HL-60 (cell line): ENCODE results near the gene MYO3B.

Experiments used
- CTCF ChIP-seq: IDR thresholded peaks from one replicate; pipeline ENCODE4 v1.5.1; 2011; ENCODE audit warnings: low read length, control low read depth, inconsistent platforms; ENCODE audit not compliant: insufficient read depth
- GABPA ChIP-seq: IDR thresholded peaks from 2 replicates; pipeline ENCODE4 v1.6.1; 2012; ENCODE audit warnings: low read depth
- POLR2AphosphoS5 ChIP-seq: IDR thresholded peaks from 2 replicates; pipeline ENCODE4 v1.6.1; 2012; ENCODE audit warnings: low read depth
- REST ChIP-seq: IDR thresholded peaks from 2 replicates; pipeline ENCODE4 v1.6.1; 2012; ENCODE audit warnings: low read depth; ENCODE audit not compliant: insufficient replicate concordance
- SPI1 ChIP-seq: IDR thresholded peaks from 2 replicates; pipeline ENCODE4 v1.6.1; 2012; ENCODE audit warnings: low read depth, mild to moderate bottlenecking, borderline replicate concordance

GRCh38 chr2:170267071-170267470 lies 89.1 kb downstream of the MYO3B start:
- TF ChIP-seq CTCF (no peak), REST (no peak), POLR2AphosphoS5 (no peak), GABPA (no peak), SPI1 (no peak)
